Occipital lobe (tissue), 2 donors: ENCODE measurements around the gene RPLP2. TPM values are rescaled to one million over a fixed set of nuclear protein-coding genes. Genes with fewer than 3 reads are reported as not detected.

Experiments
- DNase-seq: peaks from one replicate; lab custom pipeline; 2025; lab: John Stamatoyannopoulos, UW
- total RNA-seq: library from RNA; depleted of rRNA; stranded (reverse); fragments of >200 nt; gene quantifications from one replicate; pipeline ENCODE4 v1.2.3, GENCODE V29; 2014

Gene RPLP2
- total RNA-seq: 227 TPM

DNA sequence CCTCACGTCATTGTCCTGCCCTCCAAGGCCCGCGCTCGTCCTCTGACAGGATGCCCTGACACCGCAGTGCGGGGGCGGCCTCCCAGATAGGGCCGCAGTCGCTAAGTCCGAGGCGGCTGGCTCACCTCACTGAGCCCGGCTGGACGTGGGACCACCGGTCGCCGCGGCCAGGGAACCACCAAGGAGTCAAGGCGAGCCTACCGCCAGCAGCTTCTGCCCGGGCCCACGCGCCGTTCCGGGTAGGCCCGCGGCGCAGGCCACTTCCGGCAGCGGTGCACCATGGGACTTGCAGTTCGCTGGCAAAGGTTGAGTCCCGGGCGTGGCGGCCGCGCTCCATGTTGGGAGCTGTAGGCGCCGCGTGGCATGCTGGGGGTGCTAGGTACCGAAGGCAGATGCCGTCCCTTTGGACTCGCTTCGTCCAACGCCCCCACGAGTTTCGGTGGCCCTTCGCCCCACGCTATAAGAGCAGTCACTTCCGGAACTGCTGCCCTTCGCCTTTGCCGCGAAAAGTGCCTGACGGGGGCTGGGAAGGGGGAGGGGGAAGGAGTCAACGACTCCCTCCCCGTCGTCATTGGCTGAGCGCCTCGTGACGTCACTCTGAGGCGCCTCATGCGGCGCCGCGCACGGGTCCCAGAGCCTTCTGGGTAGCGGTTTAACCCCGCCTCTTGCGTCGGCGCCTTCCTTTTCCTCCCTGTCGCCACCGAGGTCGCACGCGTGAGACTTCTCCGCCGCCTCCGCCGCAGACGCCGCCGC, at the start of gene RPLP2:
RPLP2 (plus strand) TSS at position 681 of the 753 bp plus-strand sequence. CDS start 268 bp downstream, outside the sequence.
- peak; percentile 97 for DNase-seq

DNA sequence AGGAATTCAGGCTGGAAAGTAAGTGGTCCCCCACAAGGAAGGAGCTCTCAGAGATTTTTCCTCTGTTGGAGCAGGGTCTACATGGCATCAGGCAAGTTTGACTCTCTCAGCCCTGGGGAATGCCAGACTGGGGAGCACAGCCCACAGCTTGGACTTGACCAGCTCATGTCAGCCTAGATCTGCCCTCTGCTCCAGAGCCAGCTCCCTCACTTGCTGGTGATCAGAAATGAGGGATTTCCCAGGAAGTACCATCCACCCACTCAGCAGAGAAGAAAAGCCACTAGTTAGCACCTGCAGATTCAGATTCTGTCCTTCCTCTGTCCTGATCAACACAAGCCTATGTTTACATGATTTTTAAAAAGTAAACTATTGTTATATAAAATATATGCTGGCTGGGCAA, 49.5 kb upstream of the RPLP2 start:
- no peak for DNase-seq

DNA sequence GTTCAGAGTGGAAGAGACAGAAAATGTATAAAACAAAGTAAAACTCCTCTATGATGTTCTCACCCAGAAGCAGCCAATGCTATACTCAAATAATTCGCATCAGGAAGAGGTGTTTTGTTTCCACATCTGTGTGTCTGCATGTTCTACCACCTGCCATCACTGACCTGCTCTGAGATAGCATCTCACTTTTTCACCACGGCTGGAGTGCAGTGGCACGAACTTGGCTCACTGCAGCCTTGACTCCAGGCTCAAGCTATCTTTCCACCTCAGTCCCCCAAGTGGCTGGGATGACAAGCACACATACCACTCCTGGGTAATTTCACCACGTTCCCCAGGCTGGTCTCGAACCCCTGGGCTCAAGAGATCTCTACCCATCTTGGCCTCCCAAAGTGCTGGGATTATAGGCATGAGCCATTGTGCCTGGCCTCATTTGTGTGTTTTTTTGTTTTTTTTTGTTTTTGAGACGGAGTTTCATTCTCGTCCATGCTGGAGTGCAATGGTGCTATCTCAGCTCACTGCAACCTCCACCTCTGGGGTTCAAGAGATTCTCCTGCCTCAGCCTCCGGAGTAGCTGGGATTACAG, 48.1 kb upstream of the RPLP2 start:
- DNase-seq: no peak

DNA sequence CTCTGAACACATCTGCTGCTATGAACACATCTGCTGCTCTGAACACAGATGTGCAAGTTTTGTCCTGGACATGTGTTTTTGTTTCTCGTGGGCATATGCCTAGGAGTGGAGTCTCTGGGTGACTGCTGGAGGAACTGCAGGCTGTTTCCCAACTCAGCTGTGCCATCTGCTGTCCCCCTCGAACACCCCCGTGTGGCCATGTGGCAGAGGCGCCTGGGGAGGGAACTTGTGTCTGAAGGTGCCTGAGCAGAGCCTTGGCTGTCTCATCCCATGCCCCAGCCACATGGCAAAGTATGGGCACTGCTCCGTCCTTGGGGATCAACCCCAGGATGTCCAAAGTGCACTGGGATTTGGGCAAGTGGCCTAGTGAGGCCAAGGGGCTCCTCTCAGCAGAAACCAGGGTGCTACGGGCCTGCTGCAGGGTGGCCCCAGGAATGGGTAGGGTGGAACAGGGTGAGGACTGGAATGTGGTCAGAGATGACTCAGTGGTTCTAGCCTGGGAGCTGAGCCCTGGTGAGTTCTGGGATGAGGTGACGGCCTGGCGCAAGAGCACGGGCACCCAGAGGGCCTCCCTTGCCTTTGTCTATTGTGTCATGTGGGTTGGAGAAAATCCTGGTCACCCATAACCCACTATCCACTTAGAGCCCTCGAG, 47.2 kb upstream of the RPLP2 start:
- peak; percentile 68 for DNase-seq

DNA sequence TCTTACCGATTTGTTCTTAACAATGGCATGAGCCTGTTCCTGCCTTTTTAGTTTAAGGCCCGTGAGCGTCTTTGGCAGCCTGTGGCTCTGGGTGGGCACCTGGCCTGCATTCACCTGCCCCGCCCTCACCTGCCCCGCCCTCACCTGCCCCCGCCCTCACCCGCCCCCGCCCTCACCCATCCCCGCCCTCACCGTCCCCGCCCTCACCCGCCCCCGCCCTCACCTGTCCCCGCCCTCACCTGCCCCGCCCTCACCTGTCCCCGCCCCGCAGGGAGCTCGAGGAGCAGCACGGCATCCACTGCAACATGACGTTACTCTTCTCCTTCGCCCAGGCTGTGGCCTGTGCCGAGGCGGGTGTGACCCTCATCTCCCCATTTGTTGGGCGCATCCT, 46.7 kb upstream of the RPLP2 start:
- no peak for DNase-seq

DNA sequence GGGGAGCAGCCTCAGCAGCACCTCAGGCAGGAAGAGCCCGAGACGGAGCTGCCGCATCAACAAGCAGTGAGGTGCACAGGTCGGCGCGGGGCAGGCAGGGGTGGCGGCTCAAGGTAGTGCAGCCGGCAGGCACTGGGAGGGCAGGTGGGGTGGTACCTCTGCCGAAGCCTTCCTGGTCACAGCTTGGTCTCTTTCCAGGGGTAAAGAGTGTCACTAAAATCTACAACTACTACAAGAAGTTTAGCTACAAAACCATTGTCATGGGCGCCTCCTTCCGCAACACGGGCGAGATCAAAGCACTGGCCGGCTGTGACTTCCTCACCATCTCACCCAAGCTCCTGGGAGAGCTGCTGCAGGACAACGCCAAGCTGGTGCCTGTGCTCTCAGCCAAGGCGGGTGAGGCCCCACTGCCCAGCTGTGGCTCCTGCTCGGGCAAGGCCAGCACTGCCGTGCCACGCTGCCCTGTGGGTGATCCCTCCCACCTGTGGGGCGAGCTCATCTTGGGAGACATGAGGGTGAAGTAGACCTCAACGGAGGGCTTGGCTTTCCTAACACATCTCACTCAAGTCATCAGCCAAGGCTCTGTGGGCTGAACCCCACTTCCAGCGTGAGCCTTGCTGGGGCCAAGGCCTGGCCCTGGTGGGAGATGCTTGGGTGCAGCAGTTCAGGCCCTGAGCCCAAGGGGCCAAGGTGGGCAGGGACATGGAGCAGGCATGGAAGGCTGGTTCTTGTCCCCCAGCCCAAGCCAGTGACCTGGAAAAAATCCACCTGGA, 46.0 kb upstream of the RPLP2 start:
- no peak for DNase-seq

DNA sequence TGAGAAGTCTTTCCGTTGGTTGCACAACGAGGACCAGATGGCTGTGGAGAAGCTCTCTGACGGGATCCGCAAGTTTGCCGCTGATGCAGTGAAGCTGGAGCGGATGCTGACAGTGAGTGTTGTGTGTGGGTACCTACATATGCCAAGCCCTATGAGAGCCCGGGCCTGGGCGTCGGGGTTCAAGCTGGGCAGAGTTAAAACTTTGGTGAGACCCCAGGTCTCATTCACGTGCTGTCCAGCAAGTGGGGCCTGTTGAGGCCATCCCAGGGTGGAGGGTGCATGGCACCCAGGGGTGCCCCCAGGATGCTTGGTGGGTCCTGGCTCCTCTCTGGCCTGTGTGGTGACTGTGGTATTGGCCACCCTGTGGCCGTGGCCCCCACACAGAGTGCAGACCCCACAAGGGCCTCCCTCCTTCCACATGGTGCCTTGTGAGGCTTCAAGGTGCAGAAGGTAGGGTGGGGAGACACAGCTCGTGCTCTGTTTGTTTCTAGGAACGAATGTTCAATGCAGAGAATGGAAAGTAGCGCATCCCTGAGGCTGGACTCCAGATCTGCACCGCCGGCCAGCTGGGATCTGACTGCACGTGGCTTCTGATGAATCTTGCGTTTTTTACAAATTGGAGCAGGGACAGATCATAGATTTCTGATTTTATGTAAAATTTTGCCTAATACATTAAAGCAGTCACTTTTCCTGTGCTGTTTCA, 45.3 kb upstream of the RPLP2 start:
- no peak for DNase-seq

DNA sequence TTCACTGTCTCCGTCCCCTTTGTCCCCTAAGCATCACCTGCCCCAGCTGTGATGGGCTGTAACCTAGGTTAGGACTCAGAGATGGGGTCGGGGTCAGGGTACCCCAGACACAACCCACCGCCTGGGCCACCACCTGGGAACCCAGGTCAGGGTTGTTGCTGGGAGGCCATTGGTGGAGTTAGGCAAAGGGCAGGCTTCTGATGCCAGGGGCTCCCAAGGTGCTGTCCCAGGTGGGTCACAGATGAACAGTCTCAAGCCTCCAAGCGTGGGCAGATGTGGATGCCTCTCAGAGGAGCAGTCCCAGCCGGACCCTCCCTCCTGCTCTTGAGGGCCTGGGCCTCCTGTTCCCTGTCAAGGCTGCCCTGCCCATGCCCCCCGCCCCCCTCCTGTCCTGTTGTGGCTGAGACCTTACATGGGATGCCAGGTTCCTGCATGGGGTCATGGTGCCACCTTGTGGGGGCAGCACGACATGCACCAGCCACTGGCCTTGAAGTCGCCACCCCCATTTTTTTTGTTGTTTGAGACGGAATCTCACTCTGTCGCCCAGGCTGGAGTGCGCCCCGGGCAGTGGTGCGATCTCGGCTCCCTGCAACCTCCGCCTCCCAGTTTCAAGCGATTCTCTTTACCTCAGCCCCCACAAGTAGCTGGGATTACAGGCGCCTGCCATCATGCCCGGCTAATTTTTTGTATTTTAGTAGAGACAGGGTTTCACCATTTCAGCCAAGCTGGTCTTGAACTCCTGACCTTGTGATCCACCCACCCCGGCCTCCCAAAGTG, 44.6 kb upstream of the RPLP2 start:
- DNase-seq: no peak

DNA sequence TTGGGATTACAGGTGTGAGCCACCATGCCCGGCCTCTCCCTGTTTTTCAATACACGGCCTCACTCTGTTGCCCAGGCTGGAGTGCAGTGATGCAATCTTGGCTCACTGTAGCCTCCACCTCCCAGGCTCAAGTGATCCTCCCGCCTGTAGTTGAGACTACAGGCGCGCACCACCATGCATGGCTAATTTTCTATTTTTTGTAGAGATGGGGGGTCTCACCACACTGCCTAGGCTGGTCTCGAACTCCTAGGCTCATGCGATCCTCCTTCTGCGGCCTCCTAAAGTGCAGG, 44.0 kb upstream of the RPLP2 start:
- no peak for DNase-seq

DNA sequence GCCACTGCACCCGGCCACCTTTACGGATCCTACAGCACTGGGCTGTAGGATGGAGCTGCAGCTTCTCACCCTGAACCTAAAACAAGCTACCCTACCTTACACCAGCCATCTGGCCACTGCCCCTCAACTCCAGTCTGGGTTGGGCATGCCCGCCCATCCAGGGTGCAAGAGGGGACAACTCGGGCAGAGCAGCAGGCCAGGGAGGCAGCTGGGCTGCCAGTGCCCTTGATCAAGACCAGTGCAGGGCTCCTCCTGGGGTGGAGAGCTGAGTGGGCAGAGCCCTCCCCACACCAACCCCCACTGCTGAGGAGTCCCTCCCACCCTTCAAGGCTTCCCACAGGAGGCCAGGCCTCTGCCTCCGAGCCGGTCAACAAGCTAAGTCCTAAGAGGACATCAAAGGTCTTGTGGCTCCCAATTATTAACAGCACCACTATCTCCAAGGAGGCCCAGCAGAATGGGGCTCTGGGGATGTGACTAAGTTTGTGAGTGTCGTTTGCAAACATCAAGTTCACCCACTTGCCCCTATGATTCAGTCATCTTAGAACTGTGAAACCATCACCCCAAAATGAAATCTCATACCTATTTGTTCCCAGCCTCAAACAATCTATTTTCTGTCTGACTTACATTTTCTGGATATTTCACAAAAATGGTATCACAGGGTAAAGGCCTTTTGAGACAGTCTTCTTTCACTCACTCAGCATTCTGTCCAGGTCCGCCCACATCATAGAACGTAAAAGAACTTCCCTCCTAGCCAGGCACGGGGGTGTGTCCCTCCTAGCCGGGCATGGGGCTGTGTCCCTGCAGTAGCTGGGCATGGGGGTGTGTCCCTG, 43.4 kb upstream of the RPLP2 start:
- no peak for DNase-seq

DNA sequence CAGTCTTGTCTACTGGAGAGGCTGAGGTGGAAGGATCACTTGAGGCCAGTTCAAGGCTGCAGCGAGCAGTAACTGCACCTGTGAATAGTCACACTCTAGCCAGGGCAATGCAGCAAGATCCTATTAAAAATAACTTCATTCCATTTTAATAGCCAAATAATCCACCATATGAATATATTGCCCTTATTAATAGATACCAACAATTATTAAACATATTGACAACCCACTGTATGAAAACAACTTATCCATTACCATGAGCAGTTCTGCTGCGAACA, 42.9 kb upstream of the RPLP2 start:
- DNase-seq: no peak

DNA sequence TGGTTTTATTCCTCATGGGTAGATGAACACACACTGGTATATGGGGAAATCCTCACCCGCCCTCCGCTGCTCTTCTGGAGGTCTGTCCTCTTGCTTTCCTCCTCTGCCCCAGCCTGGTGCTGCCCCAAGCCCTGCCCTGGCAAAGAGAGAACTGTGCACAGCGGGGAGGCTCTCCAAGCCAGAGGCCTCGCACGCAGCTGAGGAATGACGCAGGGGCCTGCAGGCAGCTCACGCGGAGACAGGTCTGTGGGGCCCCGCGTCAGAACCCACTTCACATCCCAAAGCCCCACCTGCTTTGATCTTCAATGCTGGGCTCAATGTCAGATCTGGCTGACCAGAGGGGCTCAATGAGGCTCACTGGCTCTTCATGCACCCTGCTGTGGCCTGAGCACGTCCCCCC, 42.5 kb upstream of the RPLP2 start:
- no peak for DNase-seq

DNA sequence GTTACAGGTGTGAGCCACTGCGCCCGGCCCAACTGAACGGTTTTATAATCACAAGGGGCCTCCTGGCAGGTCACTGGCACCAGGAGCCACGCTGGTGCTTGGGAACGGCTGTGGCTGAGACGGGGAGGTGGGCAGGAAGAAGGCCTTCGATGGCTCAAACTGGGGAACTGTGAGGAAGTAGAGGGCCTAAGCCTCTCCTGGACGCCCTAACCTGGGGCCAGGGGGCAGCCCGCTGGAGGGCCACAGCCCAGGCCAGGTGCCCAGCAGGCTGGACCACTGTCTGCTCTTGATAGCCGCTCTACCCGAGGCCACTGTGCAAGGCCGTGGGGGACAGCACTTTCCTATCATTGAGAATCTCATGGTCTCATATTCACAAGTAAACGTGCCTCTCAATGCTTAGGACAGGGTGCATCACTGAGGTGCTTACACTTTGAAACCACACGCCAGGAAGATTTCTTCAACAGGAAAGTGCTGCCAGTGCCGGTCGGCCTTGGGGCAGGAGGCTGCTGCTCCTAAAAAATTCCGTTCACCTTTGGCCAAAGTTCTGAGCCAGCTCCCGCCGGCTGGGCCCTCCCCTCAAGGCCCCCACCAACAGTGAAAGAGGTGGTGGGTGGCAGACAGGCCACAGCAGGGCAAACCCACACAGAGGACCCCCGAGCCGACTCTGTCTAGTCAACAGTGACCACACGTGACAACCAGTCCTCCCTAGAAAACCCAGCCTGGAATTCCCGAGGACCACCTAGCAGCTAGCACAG, 39.7 kb upstream of the RPLP2 start:
- DNase-seq: no peak

DNA sequence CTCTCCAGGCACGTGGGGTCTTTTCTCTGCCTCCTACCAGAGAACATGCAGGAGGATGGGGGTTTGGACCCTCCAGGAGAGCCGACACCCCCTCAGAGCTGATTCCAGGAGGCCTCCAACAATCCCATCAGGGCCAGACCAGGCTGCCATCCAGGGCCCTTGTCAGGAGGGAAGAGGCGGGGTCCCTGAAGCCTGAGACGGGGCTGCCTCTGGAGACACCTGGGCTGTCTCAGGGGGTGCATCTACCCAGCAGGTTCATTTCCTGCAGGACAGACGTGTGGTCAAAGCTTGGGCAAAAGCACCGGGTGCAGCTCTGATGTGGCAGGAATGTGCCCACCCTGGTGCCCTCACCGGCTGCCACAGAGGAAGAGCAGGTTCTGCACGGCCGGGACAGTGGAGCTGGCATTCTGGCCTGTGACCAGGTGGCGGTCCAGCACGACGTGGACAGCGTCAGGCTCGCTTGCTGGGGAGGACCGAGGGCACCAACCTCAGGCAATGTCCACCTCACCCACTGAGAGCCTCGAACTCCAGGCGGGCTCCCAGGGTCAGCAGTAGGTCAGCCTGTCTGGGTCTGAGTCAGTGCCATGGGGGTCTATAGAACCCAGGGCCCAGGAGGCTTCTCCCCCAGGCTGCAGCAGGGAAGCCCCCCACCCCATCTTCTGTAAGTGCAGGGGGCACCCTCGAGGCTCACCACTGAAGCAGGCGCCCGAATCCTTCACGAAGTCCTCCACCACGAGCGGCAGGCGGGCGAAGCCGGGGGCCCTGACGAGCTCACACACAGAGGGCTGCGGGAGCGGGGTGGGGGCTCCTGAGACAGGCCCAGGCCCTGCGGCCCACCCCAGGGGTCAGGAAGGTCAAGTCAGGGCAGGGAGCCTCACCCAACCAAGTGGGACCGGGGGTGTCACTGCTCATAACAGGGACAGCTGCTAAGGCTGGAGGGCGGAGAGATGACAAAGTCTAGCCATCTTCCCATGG, 38.8 kb upstream of the RPLP2 start:
- no peak for DNase-seq

DNA sequence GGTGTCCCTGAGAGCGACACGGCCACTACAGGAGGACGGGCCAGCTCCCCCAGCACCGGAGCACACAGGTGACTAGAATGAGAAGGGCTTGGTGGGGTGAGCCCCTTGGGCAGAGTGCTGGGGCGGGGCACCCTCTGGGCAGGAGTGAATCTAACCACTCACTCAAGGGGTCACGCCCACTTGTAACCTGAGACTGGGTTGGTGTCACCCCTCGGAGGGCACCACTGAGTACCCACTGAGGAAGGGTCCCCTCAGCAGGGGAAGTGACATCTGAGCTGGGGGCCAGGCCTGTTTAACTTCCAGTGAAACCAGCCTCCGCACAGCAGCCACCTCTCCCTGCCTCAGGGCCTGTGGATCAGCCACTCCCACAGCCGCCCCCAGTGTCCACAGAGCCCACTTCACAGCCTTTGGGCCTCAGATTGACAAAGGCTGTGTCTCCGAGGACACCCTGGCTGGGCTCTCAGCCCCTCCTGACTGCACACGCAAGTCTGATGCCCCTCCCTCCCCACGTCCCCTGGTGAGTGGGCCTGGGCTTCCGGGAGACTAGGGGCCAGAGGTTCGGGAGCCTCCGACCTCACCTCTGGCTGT, 38.1 kb upstream of the RPLP2 start:
- no peak for DNase-seq

DNA sequence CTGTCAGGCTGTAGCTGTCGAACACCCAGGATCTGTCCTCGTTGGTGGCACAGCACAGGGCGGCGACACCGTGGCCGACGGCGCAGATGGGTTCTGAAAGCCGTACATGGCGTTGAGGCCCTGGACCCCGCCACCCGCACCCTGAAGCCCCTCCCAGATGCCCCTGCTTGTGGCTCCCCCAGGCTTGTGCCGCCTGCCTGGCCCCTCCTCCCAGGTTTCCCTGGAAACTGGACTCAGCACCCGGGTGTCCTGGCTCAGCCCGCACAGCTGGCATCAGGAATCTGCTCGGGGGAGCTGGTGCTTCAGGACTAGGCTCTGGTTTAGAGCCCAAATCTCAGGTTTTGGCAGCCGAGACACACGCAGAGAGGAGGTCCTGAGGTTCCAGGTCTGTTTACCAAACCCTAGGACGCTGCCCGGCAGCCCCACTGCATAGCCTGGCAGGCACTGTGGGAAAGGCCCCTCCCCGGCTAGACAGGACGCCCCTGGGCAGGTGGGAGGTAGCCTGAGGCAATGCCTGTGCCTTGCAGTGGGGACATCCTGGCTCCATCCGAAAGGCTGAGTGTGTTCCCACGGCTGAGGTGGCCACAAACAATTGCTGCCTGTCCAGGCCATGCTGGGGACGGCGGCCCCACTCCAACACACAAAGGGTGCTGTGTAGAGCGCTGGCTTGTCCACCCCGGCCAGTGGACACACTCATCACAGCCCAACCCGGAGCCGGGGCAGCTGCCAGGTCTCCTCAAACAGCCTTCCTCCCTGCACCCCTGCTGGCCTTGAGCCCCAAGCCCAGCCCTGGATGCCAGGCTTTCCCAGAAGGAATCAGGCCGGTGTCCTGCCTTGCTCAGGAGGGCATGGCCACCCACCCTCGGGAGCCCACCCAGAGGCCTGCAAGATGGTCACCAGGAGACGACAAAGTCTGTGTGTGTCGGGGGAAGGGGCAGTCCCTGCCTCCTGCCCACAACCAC, 37.1 kb upstream of the RPLP2 start:
- peak; percentile 83 for DNase-seq

DNA sequence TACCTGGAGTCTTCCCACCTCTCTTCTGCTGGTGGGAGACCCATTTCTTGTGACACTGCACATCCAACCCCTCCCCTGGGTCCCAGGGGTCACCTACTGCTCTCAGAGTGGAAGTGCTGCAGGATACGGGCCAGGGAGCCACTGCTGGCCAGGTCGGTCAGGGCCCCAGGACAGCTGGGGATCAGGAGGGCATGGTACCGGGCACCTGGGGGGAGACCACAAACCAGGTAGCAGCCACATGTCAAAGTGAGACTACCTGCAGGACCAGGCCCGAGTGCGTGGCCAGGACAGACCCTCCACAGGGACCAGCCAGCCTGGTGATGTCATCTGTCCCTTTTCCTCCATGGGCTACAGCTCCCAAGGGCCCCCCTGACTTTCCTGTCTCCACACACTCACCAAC, 36.3 kb upstream of the RPLP2 start:
- no peak for DNase-seq
